H1 (cell line): ENCODE measurements around the gene SULF2. TPM values are rescaled to one million over a fixed set of nuclear protein-coding genes. Genes with fewer than 3 reads are reported as not detected.
A peak's percentile ranks its signal among the peaks of the same experiment; 100 is the strongest.

Experiments used
- CTCF ChIA-PET: fragments of 300-600 bp; sonication (Branson Sonifier 250); formaldehyde crosslinking; loops from one replicate; lab custom pipeline; 2021; ENCODE audit not compliant: partially characterized antibody; lab: Charles Lee
- POLR2A ChIA-PET: fragments of 300-600 bp; sonication (Branson Sonifier 250); formaldehyde crosslinking; loops from one replicate; lab custom pipeline; 2021; ENCODE audit warnings: inconsistent platforms; ENCODE audit not compliant: partially characterized antibody; lab: Charles Lee
- DNase-seq, 2 experiments: peaks; one replicate each; pipeline versions ENCODE4 v3.0.0 to v3.0.0-alpha.2; 2010 to 2022; ENCODE audit warnings: low spot score in 2 of 2, low read depth in 1 of 2, mixed read lengths in 1 of 2
- FAIRE-seq: peaks from 2 replicates; lab custom pipeline; 2011; peaks lifted over from hg19 to GRCh38; lab: Jason Lieb, UNC
- H2AFZ ChIP-seq: 2 replicates; pipeline ENCODE4 v1.8.1; 2012; ENCODE audit warnings: low read length, inconsistent platforms
- H2AK5ac ChIP-seq: 2 replicates; pipeline ENCODE4 v1.6.1; 2013; ENCODE audit warnings: low read depth, low read length
- H2BK120ac ChIP-seq: replicated peaks from 2 replicates; pipeline ENCODE3; 2013; ENCODE audit warnings: low read depth, low read length, inconsistent platforms
- H2BK12ac ChIP-seq: 2 replicates; pipeline ENCODE4 v1.6.1; 2013; ENCODE audit warnings: low read depth, low read length
- H2BK15ac ChIP-seq: 2 replicates; pipeline ENCODE4 v1.6.1; 2013; ENCODE audit warnings: low read length
- H2BK20ac ChIP-seq: 2 replicates; pipeline ENCODE4 v1.6.1; 2013; ENCODE audit warnings: low read length
- H2BK5ac ChIP-seq: 2 replicates; pipeline ENCODE4 v1.6.1; 2013; ENCODE audit warnings: low read depth, low read length
- H3K14ac ChIP-seq: 2 replicates; pipeline ENCODE4 v1.6.1; 2013; ENCODE audit warnings: inconsistent platforms; ENCODE audit not compliant: insufficient read length
- H3K18ac ChIP-seq: 2 replicates; pipeline ENCODE4 v1.6.1; 2013; ENCODE audit warnings: low read length; ENCODE audit errors: extremely low read depth
- H3K23ac ChIP-seq: 2 replicates; pipeline ENCODE4 v1.6.1; 2013; ENCODE audit warnings: inconsistent platforms; ENCODE audit not compliant: insufficient read length
- H3K23me2 ChIP-seq: 2 replicates; pipeline ENCODE4 v1.6.1; 2013; ENCODE audit warnings: low read depth, low read length
- H3K27ac ChIP-seq: 2 replicates; pipeline ENCODE4 v1.6.1; 2011; ENCODE audit warnings: low read depth, low read length, inconsistent platforms
- H3K27me3 ChIP-seq, 4 experiments: replicated peaks in 1 of 4; 1 replicate in 1 of 4; 2 replicates in 3 of 4; pipeline versions ENCODE4 v1.6.1 to v1.8.1; 2011 to 2013; ENCODE audit warnings: low read length in 3 of 4, mild to moderate bottlenecking in 3 of 4, inconsistent platforms in 2 of 4, mixed read lengths in 2 of 4, moderate library complexity in 1 of 4; ENCODE audit not compliant: control insufficient read depth in 3 of 4, insufficient read depth in 3 of 4; ENCODE audit errors: extremely low read depth in 1 of 4
- H3K36me3 ChIP-seq, 4 experiments: 2 replicates each; pipeline versions ENCODE4 v1.6.1 to v1.8.1; 2011 to 2013; ENCODE audit warnings: mild to moderate bottlenecking in 4 of 4, low read length in 3 of 4, moderate library complexity in 2 of 4, control low read depth in 1 of 4, inconsistent platforms in 1 of 4; ENCODE audit not compliant: insufficient read depth in 4 of 4, control insufficient read depth in 2 of 4
- H3K4ac ChIP-seq: replicated peaks from 2 replicates; pipeline ENCODE3; 2013; ENCODE audit warnings: low read length, low read depth, mixed read lengths, inconsistent platforms; ENCODE audit not compliant: insufficient read length
- H3K4me1 ChIP-seq, 4 experiments: replicated peaks in 1 of 4; 1 replicate in 1 of 4; 2 replicates in 3 of 4; pipeline versions ENCODE4 v1.6.1 to v1.8.1; 2011 to 2013; ENCODE audit warnings: low read length in 3 of 4, inconsistent platforms in 2 of 4, mixed read lengths in 1 of 4; ENCODE audit not compliant: insufficient read depth in 4 of 4, control insufficient read depth in 3 of 4
- H3K4me2 ChIP-seq, 2 experiments: 2 replicates each; pipeline versions ENCODE4 v1.6.1 to v1.8.1; 2011 to 2013; ENCODE audit warnings: low read depth in 2 of 2, low read length in 2 of 2, control low read depth in 1 of 2, inconsistent platforms in 1 of 2, mild to moderate bottlenecking in 1 of 2; ENCODE audit not compliant: insufficient read depth in 1 of 2
- H3K4me3 ChIP-seq, 4 experiments: fragments of 200-600, 300-600 bp in 1 of 4; sonication (generic), shearing (Covaris generic), sonication (Bioruptor Twin) in 1 of 4; 2 replicates each; pipeline versions ENCODE4 v1.5.1 to v1.8.1; 2011 to 2016; ENCODE audit warnings: low read length in 4 of 4, low read depth in 3 of 4, control low read depth in 2 of 4, inconsistent platforms in 2 of 4, mild to moderate bottlenecking in 2 of 4, mixed read lengths in 1 of 4, moderate library complexity in 1 of 4; ENCODE audit not compliant: insufficient read depth in 2 of 4; ENCODE audit errors: extremely low read depth in 1 of 4
- H3K56ac ChIP-seq: replicated peaks from 2 replicates; pipeline ENCODE3; 2013; ENCODE audit warnings: low read depth, mild to moderate bottlenecking, mixed read lengths, low read length, inconsistent platforms; ENCODE audit not compliant: insufficient read length
- H3K79me1 ChIP-seq: 2 replicates; pipeline ENCODE4 v1.6.1; 2013; ENCODE audit warnings: low read depth, low read length, control low read depth
- H3K79me2 ChIP-seq, 2 experiments: 2 replicates each; pipeline versions ENCODE4 v1.6.1 to v1.8.1; 2012 to 2013; ENCODE audit warnings: low read length in 2 of 2, mild to moderate bottlenecking in 2 of 2, inconsistent platforms in 1 of 2; ENCODE audit not compliant: insufficient read depth in 2 of 2, control insufficient read depth in 1 of 2
- H3K9ac ChIP-seq, 4 experiments: replicated peaks in 1 of 4; 1 replicate in 1 of 4; 2 replicates in 3 of 4; pipeline versions ENCODE4 v1.6.1 to v1.8.1; 2011 to 2013; ENCODE audit warnings: low read depth in 3 of 4, low read length in 3 of 4, control low read depth in 2 of 4, mild to moderate bottlenecking in 2 of 4, moderate library complexity in 2 of 4, inconsistent platforms in 1 of 4; ENCODE audit errors: extremely low read depth in 1 of 4
- H3K9me3 ChIP-seq, 2 experiments: 2 replicates each; pipeline versions ENCODE4 v1.6.1 to v1.8.1; 2012 to 2013; ENCODE audit warnings: mild to moderate bottlenecking in 2 of 2, moderate library complexity in 2 of 2, control low read depth in 1 of 2, inconsistent platforms in 1 of 2, low read depth in 1 of 2, low read length in 1 of 2, mixed read lengths in 1 of 2; ENCODE audit not compliant: insufficient read depth in 2 of 2
- H4K20me1 ChIP-seq, 2 experiments: replicated peaks in 1 of 2; 2 replicates each; pipeline versions ENCODE3 to v1.8.1; 2011 to 2013; ENCODE audit warnings: inconsistent platforms in 2 of 2, low read length in 2 of 2, mild to moderate bottlenecking in 1 of 2; ENCODE audit not compliant: insufficient read depth in 2 of 2, control insufficient read depth in 1 of 2
- H4K5ac ChIP-seq: 2 replicates; pipeline ENCODE4 v1.6.1; 2013; ENCODE audit warnings: low read length, low read depth, mixed read lengths, inconsistent platforms; ENCODE audit not compliant: insufficient read length
- H4K8ac ChIP-seq: 2 replicates; pipeline ENCODE4 v1.8.0; 2013; ENCODE audit warnings: mild to moderate bottlenecking, moderate library complexity, low read length, inconsistent platforms; ENCODE audit not compliant: insufficient read depth; ENCODE audit errors: extremely low read depth
- H4K91ac ChIP-seq: replicated peaks from 2 replicates; pipeline ENCODE3; 2013; ENCODE audit warnings: low read length, mixed read lengths, inconsistent platforms; ENCODE audit not compliant: insufficient read length
- CHD2 ChIP-seq: IDR thresholded peaks from 2 replicates; pipeline ENCODE4 v1.6.1; 2012; ENCODE audit warnings: low read length, improper control_type of control experiment
- EP300 ChIP-seq, 2 experiments: IDR thresholded peaks; 1 replicate in 1 of 2; 2 replicates in 1 of 2; pipeline ENCODE4 v1.6.1; 2011 to 2012; ENCODE audit warnings: low read depth in 2 of 2, low read length in 2 of 2, mild to moderate bottlenecking in 2 of 2, borderline replicate concordance in 1 of 2, inconsistent platforms in 1 of 2, moderate library complexity in 1 of 2
- FOSL1 ChIP-seq: IDR thresholded peaks from 2 replicates; pipeline ENCODE4 v1.6.1; 2011; ENCODE audit warnings: mild to moderate bottlenecking, low read depth, low read length, moderate library complexity; ENCODE audit not compliant: insufficient read depth
- RBBP5 ChIP-seq: IDR thresholded peaks from 2 replicates; pipeline ENCODE4 v1.7.1; 2012; ENCODE audit warnings: low read depth, mild to moderate bottlenecking, inconsistent platforms, low read length, moderate library complexity, borderline replicate concordance
- SP2 ChIP-seq: IDR thresholded peaks from 2 replicates; pipeline ENCODE4 v1.6.1; 2012; ENCODE audit warnings: mild to moderate bottlenecking, low read length, inconsistent platforms
- WGBS, 2 experiments: shearing (Covaris generic) in 1 of 2; methylation state at CpG; one replicate each; pipeline versions ENCODE4 v1.1.6 to v1.1.7; 2013 to 2015; ENCODE audit warnings: low lambda C conversion rate in 2 of 2, mixed read lengths in 2 of 2, inconsistent platforms in 1 of 2, low coverage in 1 of 2, missing lambda C conversion rate in 1 of 2; ENCODE audit not compliant: insufficient replicate concordance in 2 of 2, insufficient coverage in 1 of 2, insufficient read length in 1 of 2; ENCODE audit errors: extremely low coverage in 1 of 2, missing lambda C conversion rate in 1 of 2; 5-methylcytosine and 5-hydroxymethylcytosine counted together
- polyA plus RNA-seq, 7 experiments: library from polyadenylated mRNA; depleted of rRNA in 3 of 7; stranded (reverse) in 5 of 7; unstranded in 2 of 7; fragments of >200 nt in 5 of 7; fragments of 200-250 nt in 2 of 7; gene quantifications; 1 replicate in 5 of 7; 2 replicates in 1 of 7; 4 replicates in 1 of 7; pipeline versions ENCODE4 v1.2.1 to v1.2.3, GENCODE V29; 2011 to 2013; ENCODE audit warnings: missing spikeins in 2 of 7, mixed read lengths in 2 of 7
- total RNA-seq: library from RNA; stranded (reverse); fragmentation: NEBNext Ultra II Directional; extraction: Animal tissue kit (Norgen Biotek cat#: 25700); gene quantifications from 2 replicates; pipeline ENCODE4 v1.2.1, GENCODE V29; 2021
- TF ChIP-seq, protein P1 (sequence below): IDR thresholded peaks from 2 replicates; pipeline ENCODE4 v1.6.1; 2012; ENCODE audit warnings: inconsistent platforms

The SULF2 gene
- total and polyA plus RNA-seq, 2 of the 8 experiments (the other 6 are each of a cell fraction or from before 2014, with no cell fraction given): 15.7 to 28.2 TPM

DNA sequence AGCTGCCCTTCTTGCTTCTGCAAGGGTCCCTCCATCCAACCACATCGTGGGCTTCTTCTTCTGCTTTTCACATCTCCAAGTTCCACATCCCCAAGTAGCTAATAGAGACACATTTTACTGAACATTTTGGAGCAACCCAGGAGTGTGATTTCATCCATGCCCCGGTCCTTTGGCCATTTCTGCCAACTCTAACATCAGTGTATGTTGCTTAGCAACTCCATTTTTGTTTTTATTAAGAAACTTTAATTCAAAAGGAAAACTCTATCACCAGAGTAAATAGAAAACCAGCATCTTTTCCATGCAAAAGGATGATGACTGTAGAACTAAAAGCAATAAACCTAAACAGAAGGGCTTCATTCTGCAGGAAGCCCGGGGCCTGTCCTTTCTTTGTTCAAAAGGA is 32.7 kb upstream of the SULF2 start:
- FAIRE-seq (no peak), DNase-seq (no peak)
- ChIA-PET POLR2A (no interaction called here), CTCF (interaction anchor here (0.6 to 1.5 kb wide), 4 partner anchors 35 to 1087 kb away, joined by 3 to 4 read pairs (median 3); no protein-coding TSS in a partner anchor)
- H4K8ac ChIP-seq: no peak overlapping the region
- H4K20me1 ChIP-seq: no peaks in the 10 kb centered on the region
- H2BK20ac ChIP-seq: no peak overlapping the region
- H3K27ac ChIP-seq: no peak overlapping the region
- no peak overlapping the region for H3K4me2 ChIP-seq
- no peak overlapping the region for H3K4me3 ChIP-seq
- 85% methylated on average over 3 of the region's 3 CpGs; no CpG with 5 or more reads in 1 of the 2 experiments for WGBS, 2 experiments
- H2BK5ac ChIP-seq: no peak overlapping the region
- 0 out of 2 replicates have a peak overlapping the region, but pooled peaks have one; percentile 53 for H2AK5ac ChIP-seq
- no peaks in the 10 kb centered on the region for H3K36me3 ChIP-seq
- peaks cover 0 to 3% (median under 1%) of the 10 kb centered on the region in 4 experiments; a peak in 1 of 7 replicates for H3K27me3 ChIP-seq
- H2BK12ac ChIP-seq: no peak overlapping the region
- no peak overlapping the region for H3K4ac ChIP-seq
- no peak overlapping the region for H3K18ac ChIP-seq
- H3K79me1 ChIP-seq: no peaks in the 10 kb centered on the region
- no peak overlapping the region for H3K14ac ChIP-seq
- TF ChIP-seq CHD2: no peak
- TF ChIP-seq EP300 (IDR thresholded peaks at IDR 0.05; ENCODE audit: borderline replicate concordance in 1 of 2, low read depth in 2 of 2, low read length in 2 of 2): no peak
- no peak for TF ChIP-seq SP2
- TF ChIP-seq, protein P1, sequence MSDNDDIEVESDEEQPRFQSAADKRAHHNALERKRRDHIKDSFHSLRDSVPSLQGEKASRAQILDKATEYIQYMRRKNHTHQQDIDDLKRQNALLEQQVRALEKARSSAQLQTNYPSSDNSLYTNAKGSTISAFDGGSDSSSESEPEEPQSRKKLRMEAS: no peak
- TF ChIP-seq RBBP5: no peak
- TF ChIP-seq FOSL1: no peak
- peaks cover 0 to 3% (median 1%) of the 10 kb centered on the region in 4 experiments; a peak in 2 of 7 replicates for H3K4me1 ChIP-seq
- H2BK15ac ChIP-seq: no peak overlapping the region
- no peak overlapping the region for H2BK120ac ChIP-seq
- H3K23ac ChIP-seq: no peak overlapping the region
- H3K56ac ChIP-seq: no peak overlapping the region
- no peak overlapping the region for H3K9ac ChIP-seq
- H4K91ac ChIP-seq: no peak overlapping the region
- no peaks in the 10 kb centered on the region for H3K23me2 ChIP-seq
- H3K79me2 ChIP-seq: no peaks in the 10 kb centered on the region
- H2AFZ ChIP-seq: no peak overlapping the region
- H3K9me3 ChIP-seq: no peaks in the 10 kb centered on the region
- no peak overlapping the region for H4K5ac ChIP-seq
